H9 (cell line): ENCODE data around the gene ABCB7. TPM values are rescaled to one million over a fixed set of nuclear protein-coding genes. Genes with fewer than 3 reads are reported as not detected.

ENCODE experiments used
- DNase-seq: peaks from one replicate; pipeline ENCODE4 v3.0.0-alpha.2; 2017
- H2AFZ ChIP-seq: one replicate; pipeline ENCODE4 v1.6.1; 2013; ENCODE audit warnings: mild to moderate bottlenecking, low read length, control low read depth, moderate library complexity
- H2AK5ac ChIP-seq: 2 replicates; pipeline ENCODE4 v1.6.1; 2013; ENCODE audit warnings: low read length, control low read depth, mixed read lengths; ENCODE audit not compliant: insufficient read length
- H2BK120ac ChIP-seq: one replicate; pipeline ENCODE4 v1.6.1; 2013; ENCODE audit warnings: low read depth, mild to moderate bottlenecking, low read length, control low read depth, inconsistent platforms; ENCODE audit not compliant: poor library complexity, severe bottlenecking
- H2BK12ac ChIP-seq: 2 replicates; pipeline ENCODE4 v1.6.1; 2013; ENCODE audit warnings: low read length, control low read depth, mixed read lengths, low read depth; ENCODE audit not compliant: insufficient read length
- H2BK15ac ChIP-seq: 2 replicates; pipeline ENCODE4 v1.6.1; 2013; ENCODE audit warnings: low read depth, low read length, control low read depth
- H2BK20ac ChIP-seq: one replicate; pipeline ENCODE4 v1.6.1; 2013; ENCODE audit warnings: low read depth, mild to moderate bottlenecking, low read length, control low read depth, inconsistent platforms; ENCODE audit not compliant: poor library complexity, severe bottlenecking
- H2BK5ac ChIP-seq: 2 replicates; pipeline ENCODE4 v1.6.1; 2013; ENCODE audit warnings: low read length, control low read depth, mixed read lengths; ENCODE audit not compliant: insufficient read length
- H3K14ac ChIP-seq: 2 replicates; pipeline ENCODE4 v1.6.1; 2013; ENCODE audit warnings: low read length, control low read depth; ENCODE audit not compliant: insufficient read depth
- H3K18ac ChIP-seq: 2 replicates; pipeline ENCODE4 v1.6.1; 2013; ENCODE audit warnings: low read depth, mild to moderate bottlenecking, mixed read lengths, low read length, control low read depth; ENCODE audit not compliant: insufficient read length
- H3K23ac ChIP-seq: 2 replicates; pipeline ENCODE4 v1.6.1; 2013; ENCODE audit warnings: low read length, control low read depth, mixed read lengths, low read depth; ENCODE audit not compliant: insufficient read length
- H3K23me2 ChIP-seq: 2 replicates; pipeline ENCODE4 v1.6.1; 2013; ENCODE audit warnings: low read depth, mild to moderate bottlenecking, mixed read lengths, low read length, control low read depth; ENCODE audit not compliant: insufficient read length, poor library complexity, severe bottlenecking
- H3K27ac ChIP-seq: 2 replicates; pipeline ENCODE4 v1.5.1; 2013; ENCODE audit warnings: low read length, control low read depth, mixed read lengths, low read depth; ENCODE audit not compliant: insufficient read length
- H3K27me3 ChIP-seq: 2 replicates; pipeline ENCODE4 v1.6.1; 2013; ENCODE audit warnings: low read length, control low read depth, inconsistent platforms; ENCODE audit not compliant: insufficient read depth
- H3K4ac ChIP-seq: 2 replicates; pipeline ENCODE4 v1.6.1; 2013; ENCODE audit warnings: low read depth, mild to moderate bottlenecking, control low read depth, inconsistent platforms, low read length, moderate library complexity
- H3K4me1 ChIP-seq: 2 replicates; pipeline ENCODE4 v1.6.1; 2013; ENCODE audit warnings: low read length, control low read depth, inconsistent platforms; ENCODE audit not compliant: insufficient read depth
- H3K4me2 ChIP-seq: 2 replicates; pipeline ENCODE4 v1.6.1; 2013; ENCODE audit warnings: low read length, control low read depth, mixed read lengths; ENCODE audit not compliant: insufficient read length, insufficient read depth
- H3K56ac ChIP-seq: 2 replicates; pipeline ENCODE4 v1.6.1; 2013; ENCODE audit warnings: low read depth, mild to moderate bottlenecking, mixed read lengths, low read length, control low read depth; ENCODE audit not compliant: insufficient read length
- H3K79me1 ChIP-seq: 2 replicates; pipeline ENCODE4 v1.6.1; 2013; ENCODE audit warnings: low read depth, mild to moderate bottlenecking, moderate library complexity, low read length, control low read depth, inconsistent platforms; ENCODE audit not compliant: insufficient read depth, poor library complexity, severe bottlenecking
- H3K79me2 ChIP-seq: 2 replicates; pipeline ENCODE4 v1.6.1; 2013; ENCODE audit warnings: low read length, control low read depth, inconsistent platforms; ENCODE audit not compliant: insufficient read depth
- H3K9ac ChIP-seq: 2 replicates; pipeline ENCODE4 v1.6.1; 2013; ENCODE audit warnings: low read length, control low read depth, mixed read lengths; ENCODE audit not compliant: insufficient read length; ENCODE audit errors: extremely low read depth
- H3K9me3 ChIP-seq: one replicate; pipeline ENCODE4 v1.6.1; 2013; ENCODE audit warnings: low read depth, low read length, inconsistent platforms; ENCODE audit not compliant: control insufficient read depth
- H3T11ph ChIP-seq: one replicate; pipeline ENCODE4 v1.6.1; 2013; ENCODE audit warnings: mild to moderate bottlenecking, low read length, control low read depth, inconsistent platforms
- H4K20me1 ChIP-seq: one replicate; pipeline ENCODE4 v1.6.1; 2013; ENCODE audit not compliant: control insufficient read depth, insufficient read length, insufficient read depth
- H4K5ac ChIP-seq: 2 replicates; pipeline ENCODE4 v1.6.1; 2013; ENCODE audit warnings: low read depth, mild to moderate bottlenecking, mixed read lengths, low read length, control low read depth; ENCODE audit not compliant: insufficient read length
- H4K8ac ChIP-seq: replicated peaks from 2 replicates; pipeline ENCODE4 v1.6.1; 2013; ENCODE audit warnings: low read length, control low read depth, mixed read lengths, low read depth; ENCODE audit not compliant: insufficient read length
- H4K91ac ChIP-seq: 2 replicates; pipeline ENCODE4 v1.6.1; 2013; ENCODE audit warnings: low read depth, mild to moderate bottlenecking, moderate library complexity, mixed read lengths, low read length, control low read depth; ENCODE audit not compliant: insufficient read length
- H3K27ac Mint-ChIP-seq, 3 experiments: 2 replicates in 2 of 3; 3 replicates in 1 of 3; pipeline ENCODE4 v1.8.0; 2020 to 2021; ENCODE audit warnings: mixed read lengths in 3 of 3, mild to moderate bottlenecking in 1 of 3, moderate library complexity in 1 of 3
- H3K27me3 Mint-ChIP-seq: 2 replicates; pipeline ENCODE4 v1.8.0; 2021; ENCODE audit warnings: low read depth, mild to moderate bottlenecking, moderate library complexity, mixed read lengths
- H3K36me3 Mint-ChIP-seq, 3 experiments: 2 replicates in 2 of 3; 3 replicates in 1 of 3; pipeline ENCODE4 v1.8.0; 2020 to 2021; ENCODE audit warnings: low read depth in 3 of 3, mixed read lengths in 3 of 3; ENCODE audit not compliant: insufficient read depth in 1 of 3
- H3K4me1 Mint-ChIP-seq, 2 experiments: 2 replicates each; pipeline ENCODE4 v1.8.0; 2020; ENCODE audit warnings: mixed read lengths in 2 of 2
- H3K4me3 Mint-ChIP-seq, 2 experiments: 2 replicates in 1 of 2; 3 replicates in 1 of 2; pipeline ENCODE4 v1.8.0; 2020 to 2021; ENCODE audit warnings: mild to moderate bottlenecking in 2 of 2, mixed read lengths in 2 of 2, moderate library complexity in 1 of 2
- H3K9me3 Mint-ChIP-seq, 2 experiments: 2 replicates in 1 of 2; 3 replicates in 1 of 2; pipeline ENCODE4 v1.8.0; 2020; ENCODE audit warnings: mild to moderate bottlenecking in 2 of 2, mixed read lengths in 2 of 2, moderate library complexity in 1 of 2
- CTCF ChIP-seq: fragments of 200-600 bp; sonication (generic); conservative IDR thresholded peaks from 3 replicates; pipeline ENCODE4 v1.8.0; 2021; ENCODE audit warnings: antibody characterized with exemption, mild to moderate bottlenecking
- WGBS: extraction: QIAGEN DNeasy Blood & Tissue Kit; methylation state at CpG from one replicate; pipeline ENCODE4 v1.1.7; 2013; ENCODE audit warnings: missing lambda C conversion rate, low lambda C conversion rate, mixed read lengths; ENCODE audit not compliant: insufficient read length; ENCODE audit errors: extremely low coverage; 5-methylcytosine and 5-hydroxymethylcytosine counted together
- total RNA-seq: library from RNA; stranded (reverse); gene quantifications from 2 replicates; pipeline ENCODE4 v1.2.1, GENCODE V29; 2021

ABCB7 gene
- total RNA-seq, 1 experiment from 2014 or later, result 40.8 TPM

- no peak overlapping the region; a peak in 1 of 7 replicates for H3K27ac Mint-ChIP-seq
- no peaks in the 10 kb centered on the region for H3K27me3 Mint-ChIP-seq
- Histone ChIP-seq H2AFZ (no peak overlapping the region), H3K79me2 (peaks cover 5% of the 10 kb centered on the region; the same call in 1 of the 2 replicates), H3K4me1 (no peaks in the 10 kb centered on the region), H4K8ac (no peak overlapping the region), H3K27me3 (no peaks in the 10 kb centered on the region), H2BK12ac (no peak overlapping the region), H4K91ac (no peak overlapping the region), H2AK5ac (no peak overlapping the region), H4K5ac (no peak overlapping the region), H3K79me1 (no peaks in the 10 kb centered on the region), H3K14ac (no peak overlapping the region), H3T11ph (no peak overlapping the region), H3K23ac (no peak overlapping the region), H3K4me2 (no peak overlapping the region), H2BK20ac (no peak overlapping the region), H2BK5ac (no peak overlapping the region), H3K9me3 (peaks cover 10% of the 10 kb centered on the region), H3K56ac (no peak overlapping the region), H3K23me2 (no peaks in the 10 kb centered on the region), H4K20me1 (no peaks in the 10 kb centered on the region), H3K18ac (no peak overlapping the region), H3K27ac (no peak overlapping the region), H3K4ac (no peak overlapping the region), H2BK15ac (no peak overlapping the region), H3K9ac (no peak overlapping the region), H2BK120ac (no peak overlapping the region)
- TF ChIP-seq CTCF, result no peak
- peaks cover 24 to 29% of the 10 kb centered on the region in 2 experiments for H3K4me1 Mint-ChIP-seq
- H3K36me3 Mint-ChIP-seq, result peaks cover 11 to 16% (median 15%) of the 10 kb centered on the region in 3 experiments
- peaks cover 84 to 89% of the 10 kb centered on the region in 2 experiments for H3K9me3 Mint-ChIP-seq
- no peak overlapping the region for H3K4me3 Mint-ChIP-seq
- no peak for DNase-seq
- no CpG with 5 or more reads among the region's 5 CpGs for WGBS
Observed at GRCh38 chrX:75132672-75133071, 23.4 kb downstream of the ABCB7 start.
